Measurements from ENCODE around the gene TMEM131L.
"Not testable (repeated sequence)": the region's sequence is repeated elsewhere in the genome, so short reads cannot be mapped to it uniquely, and the experiment has no call there.

Gene TMEM131L

GRCh38 chr4:153545822-153546221 is 79.7 kb downstream of the TMEM131L start:
- DNase-seq = no peak

DNA sequence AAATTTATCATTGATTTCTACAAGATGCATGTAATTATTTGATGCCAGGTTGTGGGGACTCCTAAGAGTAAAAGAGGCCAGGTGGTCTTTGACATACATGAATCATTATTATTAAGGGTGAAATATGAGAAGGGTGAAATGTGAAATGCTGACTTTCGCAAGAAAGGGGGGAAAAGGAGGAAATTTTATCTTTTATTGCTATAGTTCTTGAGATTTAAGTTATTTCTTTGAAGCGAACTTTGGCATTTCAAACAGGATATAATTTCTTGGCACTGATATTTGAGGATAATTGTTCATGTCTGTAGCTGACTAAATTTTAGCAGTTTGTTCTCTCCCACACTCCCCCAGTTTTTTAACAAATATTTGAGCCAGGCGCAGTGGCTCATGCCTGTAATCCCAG is 80.1 kb downstream of the TMEM131L start:
- DNase-seq = no peak

DNA sequence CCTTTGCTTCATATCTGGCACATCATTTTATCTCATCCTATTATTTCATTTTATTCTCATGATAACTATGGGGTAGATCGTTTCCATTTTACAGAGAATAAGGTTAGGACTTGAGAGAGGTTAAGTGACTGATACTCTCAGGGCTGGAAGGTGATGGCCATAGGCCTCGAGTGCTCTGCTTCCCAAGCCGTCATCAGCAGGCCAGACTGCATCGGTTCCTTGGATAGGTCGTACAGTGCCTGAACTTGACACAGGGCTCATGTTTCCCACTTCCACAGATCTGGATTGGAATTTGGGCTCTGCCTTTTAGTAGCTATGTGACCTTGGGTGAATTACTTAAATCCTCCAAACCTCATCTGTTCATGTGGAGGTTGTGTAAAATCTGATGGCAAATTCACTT is 81.4 kb downstream of the TMEM131L start:
- DNase-seq = no peak

GRCh38 chr4:153548907-153549306 is 82.7 kb downstream of the TMEM131L start:
- not testable (repeated sequence) for DNase-seq

GRCh38 chr4:153549405-153549804 is 83.2 kb downstream of the TMEM131L start:
- no peak for DNase-seq

GRCh38 chr4:153553155-153553818 is 87.1 kb downstream of the TMEM131L start:
- no peak for DNase-seq

GRCh38 chr4:153553819-153554170 is 87.6 kb downstream of the TMEM131L start:
- DNase-seq = no peak

DNA sequence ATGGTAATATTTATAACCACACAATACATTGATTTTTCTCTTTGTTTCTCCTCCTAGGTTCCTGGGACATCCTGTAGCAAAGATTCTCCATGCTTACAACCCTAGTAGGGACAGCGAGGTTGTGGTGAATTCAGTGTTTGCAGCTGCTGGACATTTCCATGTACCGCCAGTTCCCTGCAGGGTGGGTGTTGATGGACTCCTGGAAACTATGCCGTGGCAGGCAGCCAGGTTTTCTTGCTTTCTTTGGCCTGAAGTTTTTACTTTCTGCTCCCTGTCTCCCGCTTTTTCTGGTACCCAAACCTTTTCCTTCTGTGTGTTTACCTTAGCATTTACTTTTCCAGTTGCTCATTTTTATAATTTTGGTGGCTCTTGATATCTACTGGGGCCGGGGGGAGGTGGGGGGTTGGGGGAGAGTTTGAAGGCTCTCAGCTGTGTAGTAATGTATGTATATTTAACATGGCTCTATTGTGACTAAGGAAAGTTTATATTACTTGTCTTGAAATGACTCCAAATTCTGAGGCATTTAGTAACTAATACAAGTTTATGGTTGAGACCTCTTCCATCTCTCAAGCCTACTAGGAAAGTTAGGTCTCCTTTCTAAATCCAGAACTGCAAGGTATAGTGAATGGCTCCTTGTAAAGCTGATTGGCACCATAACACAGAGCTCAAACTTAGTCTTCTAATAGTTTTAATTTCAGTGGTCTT is 89.7 kb downstream of the TMEM131L start:
- DNase-seq = no peak

DNA sequence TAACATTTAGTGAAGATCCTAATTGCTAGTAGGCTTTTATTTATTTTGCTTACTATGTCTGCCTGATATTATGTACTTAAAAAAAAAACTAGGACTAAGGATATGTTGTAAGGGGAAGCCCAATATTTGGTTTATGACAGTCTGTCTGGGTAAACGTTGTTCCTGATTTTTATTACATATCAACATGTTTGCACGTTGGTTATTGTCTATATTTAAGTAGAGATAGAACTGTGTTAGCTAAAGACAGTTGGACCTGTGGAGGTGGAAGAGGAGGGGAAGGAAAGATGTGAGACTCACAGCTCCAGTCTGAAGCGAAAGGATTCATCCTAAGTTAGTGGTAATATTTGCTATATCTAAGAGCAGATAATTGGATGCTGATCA is 90.3 kb downstream of the TMEM131L start:
- DNase-seq = no peak

- no peak for DNase-seq
Measured at GRCh38 chr4:153560908-153561307, 94.7 kb downstream of the TMEM131L start.

DNA sequence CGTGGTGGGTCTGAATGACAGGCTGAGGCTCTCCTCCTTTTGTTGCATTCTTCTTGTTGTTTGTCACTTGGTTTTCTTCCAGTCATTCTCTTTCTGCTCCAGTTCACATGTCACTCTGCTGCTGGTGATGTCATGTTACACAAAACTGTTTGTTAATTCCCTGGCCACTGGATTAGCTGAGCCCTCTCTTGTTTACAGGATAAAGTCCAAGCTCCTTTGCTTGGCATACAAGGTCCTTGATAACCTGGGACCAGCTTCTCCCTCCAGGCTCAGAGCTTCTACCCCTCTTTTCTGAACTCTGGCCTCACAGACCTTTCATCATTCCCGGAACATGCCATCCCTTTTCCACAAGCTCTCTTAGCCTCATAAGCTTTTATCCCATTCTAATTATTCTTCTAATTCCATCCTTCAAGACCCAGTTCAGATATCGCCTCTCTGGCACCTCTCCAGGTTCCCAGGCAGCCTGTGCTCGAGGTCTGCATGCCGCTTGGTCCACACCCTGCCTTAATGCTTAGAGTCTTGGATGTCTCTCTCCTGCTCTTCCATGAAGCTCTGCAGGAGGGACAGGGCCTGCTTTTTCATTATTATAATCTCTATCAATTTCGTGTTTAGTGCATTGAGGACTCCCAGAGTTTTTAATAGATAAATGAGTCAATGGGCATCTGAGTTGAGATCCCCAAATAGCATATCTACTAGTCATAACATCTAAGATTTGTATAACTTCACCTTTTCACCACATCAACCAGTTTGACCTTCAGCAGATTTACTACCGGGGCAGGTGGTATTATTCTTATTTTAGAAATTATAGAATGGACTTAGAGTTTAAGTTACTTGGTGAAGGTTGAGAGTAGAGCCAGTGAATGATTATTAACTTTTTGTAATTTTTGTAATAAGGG is 98.7 kb downstream of the TMEM131L start:
- DNase-seq = no peak

- DNase-seq = no peak
Measured at GRCh38 chr4:153566631-153567150, 100.5 kb downstream of the TMEM131L start.

GRCh38 chr4:153567660-153568059 is 101.5 kb downstream of the TMEM131L start:
- not testable (repeated sequence) for DNase-seq

DNA sequence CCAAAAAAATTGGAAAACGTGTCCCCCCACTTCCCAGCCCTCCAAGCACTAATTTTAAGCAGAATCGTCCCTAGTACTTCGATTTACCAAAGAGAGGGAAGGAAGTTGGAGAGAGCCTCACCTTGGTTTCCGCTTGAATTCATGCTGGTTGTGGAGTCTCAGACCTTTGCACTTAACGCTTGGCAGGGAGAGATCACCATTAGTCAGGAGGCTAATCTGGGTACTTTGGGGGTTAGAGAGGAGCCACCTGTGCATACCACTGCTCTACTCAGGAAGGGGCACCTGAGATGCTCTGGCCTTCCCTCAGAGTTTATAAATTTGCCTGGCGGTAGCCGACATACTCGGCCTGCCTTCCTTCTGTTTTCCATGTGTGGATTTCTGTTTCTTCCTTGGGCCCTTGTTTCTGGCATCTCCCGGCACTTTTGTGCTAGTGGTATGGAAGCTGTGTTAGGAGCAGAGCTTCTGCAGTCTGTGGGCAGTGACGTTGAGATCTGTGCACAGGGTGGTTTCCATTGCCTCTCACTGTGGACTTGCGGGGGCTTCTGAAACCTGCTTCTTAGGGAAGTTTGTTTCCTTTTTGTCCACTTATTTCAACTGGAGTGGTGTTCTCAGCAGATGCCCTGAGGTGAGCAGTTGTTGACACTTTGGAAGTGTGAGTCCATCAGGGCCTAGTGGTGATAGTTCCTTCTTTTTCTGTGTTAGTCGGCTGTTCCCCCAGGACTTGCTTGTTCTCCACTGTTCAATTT is 104.2 kb downstream of the TMEM131L start:
- DNase-seq = no peak

DNA sequence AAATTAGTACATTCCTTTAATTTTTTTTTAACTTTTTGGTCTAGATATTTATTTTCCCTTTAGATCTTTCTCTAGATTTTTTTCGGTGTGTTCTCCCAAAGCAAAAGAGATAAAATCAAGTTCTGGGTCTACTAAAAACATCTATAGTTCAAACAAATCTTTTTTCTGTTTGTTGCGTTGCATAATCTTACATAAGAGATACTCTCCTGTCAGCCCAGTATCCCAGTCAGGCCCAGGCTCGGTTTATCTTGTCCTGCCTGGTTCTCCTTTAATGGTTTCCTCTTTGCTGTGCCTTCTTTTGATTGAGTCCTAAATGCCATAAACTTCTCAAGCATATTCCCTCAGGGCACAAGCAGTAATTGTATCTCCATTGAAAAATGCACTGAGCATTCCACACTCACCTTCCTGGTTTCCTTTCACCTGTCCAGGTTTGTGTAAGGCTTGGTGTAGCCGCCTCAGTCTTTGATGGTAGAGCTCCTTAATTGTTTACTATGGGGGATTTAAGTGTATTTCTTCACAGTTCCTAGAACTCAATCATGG is 104.9 kb downstream of the TMEM131L start:
- DNase-seq = no peak

DNA sequence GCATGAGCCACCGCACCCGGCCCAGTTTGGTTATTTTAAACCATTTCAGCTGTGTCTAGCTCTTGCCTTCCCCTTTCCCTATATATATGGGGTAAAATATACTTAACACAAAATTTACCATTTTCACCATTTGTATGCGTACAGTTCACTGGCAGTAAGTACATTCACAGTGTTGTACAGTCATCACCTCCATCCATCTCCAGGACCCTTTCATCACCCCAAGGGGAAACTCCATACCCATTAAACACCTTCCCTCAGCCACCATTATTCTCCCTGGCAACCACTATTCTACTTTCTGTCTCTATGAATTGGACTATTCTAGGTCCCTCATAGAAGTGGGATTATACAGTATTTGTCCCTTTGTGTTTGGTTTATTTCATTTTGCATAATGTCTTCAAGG is 106.4 kb downstream of the TMEM131L start:
- no peak for DNase-seq

DNA sequence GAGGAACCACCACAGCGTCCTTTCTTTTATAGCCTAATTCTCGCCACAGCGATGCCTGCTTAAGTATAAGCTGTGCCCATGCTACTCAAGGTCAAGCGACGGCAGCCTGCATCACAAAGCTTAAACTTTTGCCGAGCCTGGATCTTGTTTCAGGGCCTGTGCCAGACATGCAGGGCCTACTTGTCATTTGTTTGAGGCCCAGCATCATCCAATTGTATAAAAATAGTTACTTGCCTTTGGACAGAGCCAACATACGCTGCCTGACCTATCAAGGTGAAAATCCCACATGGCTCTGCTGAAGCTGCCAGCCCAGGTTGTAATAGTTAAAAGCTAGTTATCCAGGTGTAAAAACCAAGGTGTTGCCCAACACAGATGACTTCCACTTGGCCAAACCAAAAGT is 107.1 kb downstream of the TMEM131L start:
- DNase-seq = no peak

DNA sequence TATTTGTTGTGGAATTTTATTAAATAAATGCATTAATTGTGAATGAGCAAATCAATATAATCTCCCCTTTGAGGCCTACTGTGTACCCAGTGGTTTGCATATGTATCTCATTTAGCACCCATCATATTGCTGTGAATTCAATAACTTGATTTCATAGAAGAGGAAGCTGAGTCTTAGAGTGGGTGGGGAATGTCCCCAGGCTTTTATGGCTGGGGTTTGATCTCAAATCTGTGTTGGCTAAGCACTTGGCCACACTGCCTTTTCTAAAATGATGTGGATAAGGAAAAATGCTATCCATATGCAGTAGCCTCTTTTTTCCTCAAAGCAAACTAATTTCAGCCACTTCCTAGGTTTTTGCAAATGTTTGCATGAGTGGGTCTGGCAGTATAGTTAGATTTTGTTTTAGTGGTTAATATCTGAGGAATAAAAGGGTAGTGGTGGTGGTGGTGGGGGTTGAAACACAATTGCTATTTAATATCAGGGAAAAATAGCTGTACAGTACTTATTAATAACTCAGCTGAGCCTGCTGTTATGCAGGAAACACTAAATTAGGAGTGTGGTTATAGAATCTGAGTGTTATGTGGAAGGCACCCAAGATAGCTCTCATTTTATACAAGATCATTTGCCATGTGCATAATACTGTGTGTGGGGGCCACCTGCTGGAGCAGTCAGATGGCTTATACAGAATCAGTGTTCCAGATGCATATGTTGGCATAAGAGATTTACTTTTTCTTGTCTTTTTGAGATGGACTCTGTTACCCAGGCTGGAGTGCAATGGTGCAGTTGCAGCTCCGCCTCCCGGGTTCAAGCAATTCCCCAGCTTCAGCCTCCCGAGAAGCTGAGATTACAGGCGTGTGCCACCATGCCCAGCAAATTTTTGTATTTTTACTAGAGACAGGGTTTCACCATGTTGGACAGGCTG is 108.0 kb downstream of the TMEM131L start:
- DNase-seq = no peak

GRCh38 chr4:153576443-153576774 is 110.2 kb downstream of the TMEM131L start:
- no peak for DNase-seq

- peak; percentile 3 for DNase-seq
Measured at GRCh38 chr4:153577053-153577452, 110.9 kb downstream of the TMEM131L start.

DNA sequence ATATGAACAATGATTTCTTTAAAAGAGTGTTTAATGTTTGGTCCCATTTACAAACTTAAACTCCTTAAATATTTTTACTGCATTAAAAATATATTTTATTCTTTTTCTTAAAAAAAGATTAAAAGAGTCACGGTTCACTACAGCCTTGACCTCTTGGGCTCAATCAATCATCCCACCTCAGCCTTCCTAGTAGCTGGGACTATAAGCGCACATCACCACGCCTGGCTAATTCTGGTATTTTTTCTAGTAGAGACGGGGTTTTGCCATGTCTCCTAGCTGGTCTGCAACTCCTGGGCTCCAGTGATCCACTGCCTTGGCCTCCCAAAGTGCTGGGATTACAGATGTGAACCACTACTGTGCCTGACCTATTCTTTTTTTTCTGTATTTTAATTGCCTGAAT is 113.2 kb downstream of the TMEM131L start:
- DNase-seq = no peak

DNA sequence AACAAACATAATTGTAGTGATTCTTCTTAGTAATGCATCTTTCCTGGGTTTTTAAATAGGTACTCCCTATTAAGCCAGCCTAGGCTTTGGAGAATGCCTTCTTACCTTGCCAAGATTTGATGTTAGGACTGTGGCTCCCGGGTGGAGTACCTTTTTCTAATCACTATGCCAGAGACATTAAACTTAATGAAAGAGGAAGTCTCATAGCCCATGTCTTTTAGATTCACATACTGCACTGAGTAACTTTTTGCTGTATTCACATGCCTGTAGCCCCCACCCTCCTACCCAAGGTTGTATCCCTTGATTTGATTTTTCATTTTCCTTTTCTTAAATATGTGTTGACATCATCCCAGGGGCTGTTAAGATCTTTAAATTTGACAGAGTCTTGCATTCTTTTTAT is 113.7 kb downstream of the TMEM131L start:
- no peak for DNase-seq
